HG02763 (cell line): ENCODE data around the gene ZSCAN25.
"Not testable (repeated sequence)": the region's sequence is repeated elsewhere in the genome, so short reads cannot be mapped to it uniquely, and the experiment has no call there.

ENCODE experiments used
- ATAC-seq: cut with Tn5 transposase; IDR thresholded peaks from one replicate; pipeline ENCODE4 v1.9.1; 2021; ENCODE audit warnings: mild to moderate bottlenecking, moderate library complexity; ENCODE audit not compliant: unreplicated experiment

Gene ZSCAN25

GRCh38 chr7:99616359-99617191 lies at the start of gene ZSCAN25:
Gene ZSCAN25 (plus strand): TSS chr7:99616946. CDS start chr7:99619607, 2,661 bp downstream.
- peak; percentile 88 for ATAC-seq

DNA sequence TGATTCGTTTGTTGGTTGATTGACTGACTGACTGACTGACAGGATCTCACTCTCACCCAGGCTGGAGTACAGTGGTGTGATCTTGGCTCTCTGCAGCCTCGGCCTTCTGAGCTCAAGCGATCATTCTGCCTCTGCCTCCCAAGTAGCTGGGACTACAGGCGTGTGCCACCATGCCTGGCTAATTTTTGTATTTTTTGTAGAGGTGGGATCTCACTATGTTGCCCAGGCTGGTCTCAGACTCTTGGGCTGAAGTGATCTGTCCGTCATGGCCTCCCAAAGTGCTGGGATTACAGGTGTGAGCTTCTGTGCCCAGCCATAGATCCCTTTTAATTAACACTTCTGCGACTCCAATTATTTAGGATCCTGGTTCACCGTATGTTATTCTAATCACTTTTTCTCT lies 48.0 kb upstream of the ZSCAN25 start:
- ATAC-seq, result not testable (repeated sequence)

- ATAC-seq, result no peak
These were observed 45.0 kb upstream of the ZSCAN25 start for GRCh38 chr7:99571768-99572167.

DNA sequence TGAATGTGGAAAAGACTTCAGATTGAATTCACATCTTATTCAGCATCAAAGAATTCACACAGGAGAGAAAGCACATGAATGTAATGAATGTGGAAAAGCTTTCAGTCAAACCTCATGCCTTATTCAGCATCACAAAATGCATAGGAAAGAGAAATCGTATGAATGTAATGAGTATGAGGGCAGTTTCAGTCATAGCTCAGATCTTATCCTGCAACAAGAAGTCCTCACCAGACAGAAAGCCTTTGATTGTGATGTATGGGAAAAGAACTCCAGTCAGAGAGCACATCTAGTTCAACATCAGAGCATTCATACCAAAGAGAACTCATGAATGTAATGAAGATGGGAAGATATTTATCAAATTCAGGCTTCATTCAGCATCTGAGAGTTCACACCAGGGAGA lies 43.5 kb upstream of the ZSCAN25 start:
- ATAC-seq, result no peak

- no peak for ATAC-seq
These were observed 40.5 kb upstream of the ZSCAN25 start for GRCh38 chr7:99576251-99576650.

GRCh38 chr7:99579281-99579955 lies 37.3 kb upstream of the ZSCAN25 start:
- no peak for ATAC-seq

GRCh38 chr7:99579956-99580777 lies 36.6 kb upstream of the ZSCAN25 start:
- ATAC-seq, result no peak

DNA sequence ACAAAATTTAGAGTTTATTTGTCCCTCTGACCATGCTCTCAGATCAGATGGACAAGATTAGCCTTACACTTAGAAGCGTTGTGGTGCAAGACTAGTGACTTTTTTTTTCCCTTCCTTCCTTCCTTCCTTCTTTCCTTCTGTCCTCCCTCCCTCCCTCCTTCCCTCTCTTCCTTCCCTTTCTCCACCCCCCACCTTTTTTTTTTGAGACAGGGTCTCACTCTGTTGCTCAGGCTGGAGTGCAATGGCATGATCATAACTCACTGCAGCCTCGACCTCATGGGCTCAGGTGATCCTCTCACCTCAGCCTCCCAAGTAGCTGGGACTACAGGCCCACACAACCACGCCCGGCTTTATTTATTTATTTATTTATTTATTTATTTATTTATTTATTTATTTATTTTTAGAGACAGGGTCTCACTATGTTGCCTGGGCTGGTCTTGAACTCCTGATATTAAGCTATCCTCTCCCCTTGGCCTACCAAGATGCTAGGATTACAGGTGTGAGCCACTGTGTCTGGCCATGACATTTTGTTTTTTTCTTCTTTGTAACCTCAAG lies 35.9 kb upstream of the ZSCAN25 start:
- not testable (repeated sequence) for ATAC-seq

DNA sequence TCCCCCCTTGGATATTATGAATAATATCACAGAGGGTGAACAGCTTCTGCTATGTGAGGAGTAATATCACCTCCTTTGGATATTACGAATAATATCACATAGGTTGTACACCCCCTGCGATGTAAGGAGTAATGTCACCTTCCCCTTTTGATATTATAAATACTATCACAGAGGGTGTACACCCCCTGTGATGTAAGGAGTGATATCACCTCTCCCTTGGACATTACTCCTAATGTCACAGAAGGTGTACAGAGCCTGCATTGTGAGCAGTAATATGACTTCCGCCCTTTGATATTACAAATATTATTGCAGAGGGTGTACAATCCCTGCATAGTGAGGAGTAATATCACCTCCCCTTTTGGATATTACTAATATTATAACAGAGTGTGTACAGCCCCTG lies 27.9 kb upstream of the ZSCAN25 start:
- no peak for ATAC-seq

DNA sequence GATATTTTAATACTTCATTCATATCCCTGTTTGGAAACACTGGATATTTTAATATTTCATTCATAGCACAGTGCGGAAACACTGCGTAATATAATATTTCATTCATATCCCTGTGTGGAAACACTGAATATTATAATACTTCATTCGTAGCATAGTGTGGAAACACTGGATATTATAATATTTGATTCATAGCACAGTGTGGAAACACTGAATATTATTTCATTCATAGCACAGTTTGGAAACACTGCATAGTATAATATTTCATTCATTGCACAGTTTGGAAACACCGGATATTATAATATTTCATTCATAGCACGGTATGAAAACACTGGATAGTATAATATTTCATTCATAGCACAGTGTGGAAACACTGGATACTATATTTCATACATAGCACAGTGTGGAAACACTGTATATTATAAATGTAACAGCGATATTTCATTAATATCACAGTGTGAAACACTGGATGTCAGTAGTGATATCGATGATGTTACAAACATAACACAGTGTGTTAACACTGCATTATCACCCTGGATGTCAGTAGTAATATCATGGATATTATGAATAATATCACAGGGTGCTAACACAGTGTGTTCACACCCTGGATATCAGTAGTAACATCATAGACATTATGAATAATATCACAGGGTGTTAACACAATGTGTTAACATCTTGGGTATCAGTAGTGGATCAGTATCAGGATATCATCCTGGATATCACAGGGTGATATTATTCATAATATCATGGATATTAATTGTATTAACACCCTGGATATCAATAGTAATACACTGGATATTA lies 21.6 kb upstream of the ZSCAN25 start:
- no peak for ATAC-seq

DNA sequence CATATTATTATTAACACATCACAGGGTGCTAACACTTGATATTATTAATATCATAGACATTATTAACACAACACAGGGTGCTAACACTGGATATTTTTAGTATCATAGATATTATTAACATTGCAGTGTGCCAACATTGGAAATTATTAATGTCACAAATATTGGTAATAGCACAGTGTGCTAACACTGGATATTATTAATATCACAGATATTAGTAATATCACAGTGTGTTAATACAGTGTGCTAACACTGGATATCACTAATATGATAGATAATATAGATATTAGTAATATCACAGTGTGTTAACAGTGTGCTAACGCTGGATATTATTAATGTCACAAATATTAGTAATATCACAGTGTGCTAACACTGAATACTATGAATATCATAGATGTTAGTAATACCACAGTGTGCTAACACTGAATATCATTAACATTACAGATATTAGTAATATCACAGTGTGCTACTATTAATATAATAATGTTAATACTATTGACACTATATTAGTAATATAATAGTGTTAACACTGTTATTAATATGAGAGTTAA lies 20.3 kb upstream of the ZSCAN25 start:
- no peak for ATAC-seq

DNA sequence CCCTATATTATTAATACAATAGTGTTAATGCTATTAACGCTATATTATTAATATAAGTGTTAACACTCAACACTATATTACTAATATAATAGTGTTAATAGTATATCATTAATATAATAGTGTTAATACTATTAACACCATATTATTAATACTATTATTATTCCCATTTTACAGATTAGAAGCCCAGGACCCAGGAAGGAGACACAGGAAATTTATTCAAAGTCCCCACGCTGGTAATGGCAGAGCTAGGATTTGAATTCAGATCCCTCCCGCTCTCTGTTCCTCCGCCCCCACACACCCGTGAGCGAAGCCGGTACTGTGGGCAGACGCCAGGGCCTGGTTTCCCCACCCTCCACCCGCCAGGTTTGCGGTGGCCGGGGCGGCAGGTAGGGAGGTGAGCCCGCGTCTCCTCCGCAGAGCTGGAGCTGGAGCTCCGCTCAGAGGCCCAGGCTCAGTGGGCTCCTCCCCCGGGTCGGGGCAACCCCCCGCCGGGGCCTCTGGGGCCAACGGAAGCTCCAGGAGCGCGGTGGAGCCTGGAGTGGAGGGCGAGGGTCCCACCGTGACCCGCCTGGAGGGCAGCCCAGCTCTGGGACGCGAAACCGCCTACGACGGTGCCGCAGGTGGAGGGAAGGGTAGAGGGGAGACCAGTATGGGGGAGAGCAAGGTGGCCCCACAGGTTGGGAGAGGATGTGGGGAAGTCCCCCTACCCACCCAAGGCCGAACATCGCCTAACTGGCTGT lies 18.8 kb upstream of the ZSCAN25 start, which contains the start of gene TMEM225B:
TSS of gene TMEM225B (plus strand) at position 506 of the 740 bp plus-strand sequence. CDS start 6,122 bp downstream, outside the sequence.
- ATAC-seq, result no peak

DNA sequence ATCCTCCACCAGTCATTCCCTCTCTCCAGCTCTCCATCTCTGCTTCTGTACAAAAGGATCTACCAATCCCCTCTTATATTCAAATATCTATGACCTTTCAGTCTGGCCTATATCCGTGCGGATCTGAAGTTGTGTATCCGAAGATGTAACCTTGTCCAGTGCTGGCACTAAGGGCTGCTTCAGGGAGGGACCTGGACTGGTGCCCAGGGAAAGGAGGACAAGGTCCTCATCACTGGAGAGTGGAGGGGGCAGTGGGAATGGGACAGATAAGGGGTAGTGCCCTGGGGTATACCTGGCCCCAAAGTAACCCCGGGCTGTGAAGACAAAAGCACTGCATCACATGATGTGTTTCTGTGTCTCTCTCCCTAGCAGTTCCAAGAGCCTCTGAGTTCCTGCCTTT lies 16.9 kb upstream of the ZSCAN25 start:
- ATAC-seq, result no peak

DNA sequence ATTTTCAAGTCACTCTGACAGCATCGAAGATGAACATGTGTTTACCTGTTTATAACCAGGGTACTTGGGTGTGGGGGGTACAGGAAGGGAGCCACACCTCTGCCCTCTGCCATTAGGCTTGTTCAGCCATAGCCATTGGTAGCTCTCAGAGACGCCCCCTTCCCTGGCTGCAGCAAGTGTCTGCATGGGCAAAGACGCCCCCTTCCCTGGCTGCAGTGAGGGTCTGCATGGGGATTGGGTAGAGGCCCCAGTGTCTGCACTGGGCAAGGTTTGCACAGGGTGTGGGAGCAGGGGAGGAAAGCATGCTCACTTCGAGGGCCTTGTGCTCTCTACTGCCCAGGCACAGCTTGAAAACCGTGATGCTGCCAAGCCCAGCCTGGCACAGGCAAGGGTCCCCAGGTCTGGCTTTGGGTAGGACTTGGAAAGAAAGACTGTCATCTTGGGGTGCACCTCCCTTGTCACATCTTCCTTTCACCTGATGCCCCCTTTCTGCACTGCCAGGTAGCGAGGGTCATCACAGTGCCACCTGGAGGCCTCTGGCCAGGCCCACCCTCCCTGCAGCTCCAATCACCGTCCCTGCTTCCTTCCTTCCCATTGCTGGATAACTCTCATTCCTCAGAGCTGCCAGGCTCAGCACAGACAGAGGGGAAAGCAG lies 15.0 kb upstream of the ZSCAN25 start:
- no peak for ATAC-seq

DNA sequence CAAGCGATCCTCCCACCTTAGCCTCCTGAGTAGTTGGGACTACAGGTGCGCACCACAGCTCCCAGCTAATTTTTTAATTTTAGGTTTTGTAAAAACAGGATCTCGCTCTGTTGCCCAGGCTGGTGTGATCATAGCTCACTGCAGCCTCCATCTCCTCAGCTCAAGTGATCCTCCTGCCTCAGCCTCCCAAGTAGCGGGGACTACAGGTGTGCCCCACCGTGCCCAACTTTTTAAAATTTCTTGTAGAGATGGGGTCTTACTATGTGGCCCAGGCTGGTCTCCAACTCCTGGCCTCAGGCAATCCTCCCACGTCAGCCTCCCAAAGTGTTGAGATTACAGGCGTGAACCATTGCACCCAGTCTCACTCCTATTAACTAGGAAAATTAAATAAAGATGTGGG lies 11.2 kb upstream of the ZSCAN25 start:
- no peak for ATAC-seq

DNA sequence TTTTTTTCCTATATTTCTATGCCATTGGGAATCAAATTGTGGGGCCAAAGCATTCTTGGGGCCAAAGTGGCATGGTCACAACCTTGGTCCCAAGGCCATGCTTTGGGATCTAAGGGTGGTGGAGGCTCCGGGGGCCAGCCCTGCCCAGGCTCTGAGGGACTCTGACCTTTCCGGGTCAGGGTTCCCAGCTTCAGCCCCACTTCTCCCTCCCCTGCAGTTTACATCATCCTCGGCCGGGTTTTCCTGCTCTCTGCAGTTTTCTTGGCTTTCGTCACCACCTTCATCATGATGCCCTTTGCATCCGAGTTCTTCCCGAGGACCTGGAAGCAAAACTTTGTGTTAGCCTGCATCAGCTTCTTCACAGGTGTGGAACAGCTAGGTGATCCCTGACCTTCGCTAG lies 10.2 kb upstream of the ZSCAN25 start:
- no peak for ATAC-seq

DNA sequence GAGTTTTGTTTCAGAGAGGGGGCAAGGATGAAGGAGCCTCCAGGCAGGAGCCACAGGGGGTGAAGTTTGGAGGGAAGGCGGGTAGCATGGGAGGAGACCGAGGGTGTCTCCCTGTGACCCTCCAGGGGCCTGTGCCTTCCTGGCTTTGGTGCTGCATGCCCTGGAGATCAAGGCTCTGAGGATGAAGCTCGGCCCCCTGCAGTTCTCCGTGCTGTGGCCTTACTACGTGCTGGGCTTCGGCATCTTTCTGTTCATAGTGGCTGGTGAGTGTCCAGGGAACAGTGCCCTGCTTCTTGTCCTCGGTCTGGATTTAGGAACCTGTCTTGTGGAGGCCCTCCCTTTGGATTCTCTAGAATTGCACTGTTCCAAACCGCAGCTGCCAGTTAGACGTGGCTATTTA lies 9.2 kb upstream of the ZSCAN25 start:
- ATAC-seq, result no peak

- ATAC-seq, result no peak
These were observed 2.3 kb upstream of the ZSCAN25 start for GRCh38 chr7:99614495-99614894.

DNA sequence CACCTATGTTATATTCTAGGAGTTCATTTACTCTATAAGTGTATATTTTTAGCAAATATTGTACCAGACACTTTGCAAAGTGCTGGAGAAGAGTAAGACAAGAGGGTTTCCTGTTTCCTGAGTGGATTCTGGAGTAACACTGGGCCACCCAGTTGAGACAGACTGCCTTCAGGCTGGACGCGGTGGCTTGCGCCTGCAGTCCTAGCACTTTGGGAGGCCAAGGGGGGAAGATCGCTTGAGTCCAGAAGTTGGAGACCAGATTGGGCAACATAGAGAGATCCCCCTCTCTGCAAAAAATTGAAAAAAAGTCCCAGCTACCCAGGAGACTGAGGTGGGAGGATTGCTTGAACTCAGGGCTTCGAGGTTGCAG lies 772 bp upstream of the ZSCAN25 start:
- no peak for ATAC-seq
